Tibial nerve (tissue), 3 donors: Measurements from ENCODE around the gene NECTIN1.

Experiments
- CTCF ChIP-seq, 5 experiments: fragments of 200-600 bp in 3 of 5; fragments of 450-650 bp in 2 of 5; sonication (generic) in 3 of 5; IDR thresholded peaks; one replicate each; pipeline ENCODE4 v1.5.1; 2016 to 2019; ENCODE audit warnings: antibody characterized with exemption in 5 of 5, mild to moderate bottlenecking in 3 of 5, moderate library complexity in 2 of 5
- POLR2A ChIP-seq, 2 donors: fragments of 450-650 bp; IDR thresholded peaks; one replicate each; pipeline ENCODE4 v1.6.1; 2017; ENCODE audit warnings: antibody characterized with exemption in 2 of 2, mild to moderate bottlenecking in 2 of 2, moderate library complexity in 2 of 2

DNA sequence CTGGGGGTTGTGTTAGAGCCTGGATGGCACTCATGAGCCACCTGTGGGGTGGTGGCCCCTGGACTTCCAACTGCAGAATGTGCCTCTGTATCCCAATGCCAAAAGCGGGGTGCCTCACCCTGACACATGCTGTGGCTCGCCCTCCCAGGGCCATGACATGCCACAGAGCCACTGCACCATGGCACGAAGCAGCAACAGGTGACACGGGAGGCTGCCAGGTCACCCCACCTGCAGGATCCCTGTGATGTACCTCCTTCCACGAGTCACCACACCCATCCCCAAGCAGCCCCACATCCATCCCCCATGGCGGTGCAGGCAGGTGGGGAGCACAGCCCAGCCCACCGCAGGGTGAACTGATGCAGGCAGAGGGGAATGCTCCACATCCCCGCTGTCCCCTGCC lies 14.8 kb downstream of the NECTIN1 start:
- TF ChIP-seq CTCF (IDR thresholded peaks at IDR 0.05) (no peak), POLR2A (IDR thresholded peaks at IDR 0.05) (no peak)
